Activated T-cell treated with anti-CD3 and anti-CD28 coated beads for 48 hours (primary cell): ENCODE results near the gene MON1A.

Experiments used
- DNase-seq: peaks from one replicate; pipeline ENCODE4 v3.0.0-alpha.2; 2020; ENCODE audit warnings: low read depth

Gene MON1A

DNA sequence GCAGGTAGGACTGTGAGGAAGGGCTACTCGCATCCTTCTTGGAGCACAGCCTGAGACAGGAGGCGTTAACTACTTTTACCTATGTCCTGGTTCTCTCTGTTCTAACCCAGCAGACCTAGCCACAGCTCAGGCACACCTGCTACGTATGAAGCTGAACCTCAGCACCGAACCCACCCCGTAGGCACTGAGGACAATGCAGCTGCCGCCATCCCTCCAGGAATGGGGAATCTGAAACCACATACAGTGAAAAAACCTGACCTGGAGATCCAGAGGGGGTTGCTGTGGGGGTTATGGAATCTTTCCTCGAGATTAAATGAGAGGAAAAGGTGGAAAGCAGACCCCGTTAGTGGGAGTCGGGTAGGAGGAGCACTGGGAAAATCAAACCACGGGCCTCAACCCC is 40.3 kb downstream of the MON1A start:
- DNase-seq, result no peak

DNA sequence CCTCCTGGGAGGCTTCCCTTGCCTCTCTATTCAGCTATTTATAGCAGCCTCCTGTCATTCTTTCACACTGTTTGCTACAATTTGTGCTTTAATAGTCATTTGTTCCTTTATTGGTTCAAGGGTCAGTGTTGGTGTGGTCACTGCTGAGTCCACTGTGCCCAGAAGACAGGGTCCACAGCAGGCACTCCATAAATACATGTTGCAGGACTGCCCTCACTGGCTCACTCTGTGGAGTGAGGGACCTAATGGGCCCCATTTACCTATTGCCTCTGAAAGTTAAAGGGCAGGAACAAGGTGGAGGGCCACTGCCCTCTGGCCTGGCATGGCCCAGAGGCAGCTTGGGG is 42.7 kb downstream of the MON1A start:
- no peak for DNase-seq

DNA sequence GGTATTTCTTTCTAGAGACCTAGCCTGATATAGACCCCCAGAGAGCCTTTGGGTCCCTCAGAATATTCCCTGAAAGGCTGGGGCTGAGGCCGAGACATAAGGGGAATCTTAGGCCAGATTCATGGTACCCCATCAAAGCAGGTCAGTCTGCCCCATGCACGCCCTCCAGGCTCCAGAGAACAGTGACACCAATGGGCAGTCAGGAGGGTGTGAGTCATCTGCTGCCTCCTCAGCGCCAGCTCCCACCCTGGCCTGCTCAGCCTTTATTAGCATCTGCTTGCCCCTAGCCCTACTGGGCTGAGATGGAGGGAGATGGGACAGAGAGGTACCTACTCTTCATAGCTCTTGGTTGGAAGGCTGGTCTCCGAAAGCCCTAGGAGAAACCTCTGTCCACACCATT is 45.6 kb downstream of the MON1A start:
- no peak for DNase-seq

DNA sequence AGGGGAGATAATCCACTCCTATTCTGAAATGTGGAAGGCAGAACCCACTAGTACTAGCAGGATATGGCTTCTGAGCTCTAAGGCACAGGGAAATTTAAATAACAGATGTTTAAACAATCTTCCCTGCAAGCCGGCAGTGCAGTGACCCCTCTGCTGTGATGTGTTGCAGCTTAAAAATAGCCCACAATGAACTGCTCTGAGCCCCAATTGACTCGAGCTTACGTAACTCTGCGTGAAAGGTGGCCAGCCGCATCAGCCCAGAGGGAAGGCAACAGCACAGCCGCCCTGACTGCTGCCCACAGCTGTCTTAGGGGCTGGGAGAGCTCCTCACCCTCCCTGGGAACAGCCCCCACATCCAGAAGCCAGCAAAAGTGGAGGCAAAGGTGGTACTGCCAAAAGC is 47.4 kb downstream of the MON1A start:
- DNase-seq, result no peak

DNA sequence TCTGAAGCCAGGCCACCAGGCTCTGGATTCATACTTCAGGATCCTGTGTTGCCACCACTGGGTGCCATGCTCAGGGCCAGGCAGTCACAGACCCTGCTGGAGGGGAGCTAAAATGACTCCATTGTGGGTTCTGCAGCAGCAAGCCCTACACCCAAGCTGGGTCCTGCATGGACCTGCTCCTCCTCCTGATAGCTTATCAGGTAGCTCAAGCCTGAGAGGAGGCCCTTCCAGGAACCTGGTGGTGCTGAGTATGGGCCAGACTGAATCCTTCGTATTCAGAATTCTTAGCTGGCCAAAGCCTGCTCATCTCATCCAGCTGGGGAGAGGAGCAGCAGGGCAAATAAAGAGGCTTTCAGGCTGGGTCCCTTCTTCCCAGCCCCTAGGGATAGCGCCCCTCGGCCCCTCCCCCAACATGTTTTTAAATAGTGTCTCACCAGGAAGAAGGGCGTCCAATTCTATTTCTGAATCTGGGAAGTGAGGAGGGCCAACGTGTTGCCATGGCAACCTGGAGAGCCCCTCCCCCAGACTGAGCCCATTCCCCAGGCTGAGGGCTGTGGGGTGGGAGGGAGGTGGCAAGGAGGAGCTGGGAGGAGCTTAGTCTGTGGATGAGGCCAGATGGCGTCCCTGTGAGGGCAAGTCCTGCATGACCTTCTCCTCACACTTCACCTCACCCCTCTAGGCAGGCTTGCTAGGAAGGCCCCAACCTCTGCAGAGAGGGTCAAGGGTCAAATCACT is 48.9 kb downstream of the MON1A start:
- DNase-seq, result no peak

DNA sequence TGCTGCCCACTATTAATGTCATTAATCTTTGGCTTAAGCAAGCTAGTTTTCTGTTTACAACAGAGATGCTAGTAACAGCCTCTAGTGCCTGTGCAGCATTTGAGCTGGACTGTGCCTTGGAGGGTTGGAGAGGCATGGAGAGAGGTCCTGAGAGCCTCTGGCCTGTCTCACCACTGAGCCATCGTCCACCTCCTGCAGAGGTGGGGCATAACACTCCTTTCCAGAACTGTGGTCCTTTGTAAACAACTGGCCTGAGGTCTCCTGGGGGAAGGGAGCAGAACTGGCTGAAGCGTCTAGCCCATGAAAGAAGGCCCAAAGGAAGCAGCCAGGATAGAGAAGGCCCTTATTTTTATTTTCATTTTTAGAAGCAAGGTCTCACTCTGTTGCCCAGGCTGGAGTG is 49.9 kb downstream of the MON1A start:
- no peak for DNase-seq

DNA sequence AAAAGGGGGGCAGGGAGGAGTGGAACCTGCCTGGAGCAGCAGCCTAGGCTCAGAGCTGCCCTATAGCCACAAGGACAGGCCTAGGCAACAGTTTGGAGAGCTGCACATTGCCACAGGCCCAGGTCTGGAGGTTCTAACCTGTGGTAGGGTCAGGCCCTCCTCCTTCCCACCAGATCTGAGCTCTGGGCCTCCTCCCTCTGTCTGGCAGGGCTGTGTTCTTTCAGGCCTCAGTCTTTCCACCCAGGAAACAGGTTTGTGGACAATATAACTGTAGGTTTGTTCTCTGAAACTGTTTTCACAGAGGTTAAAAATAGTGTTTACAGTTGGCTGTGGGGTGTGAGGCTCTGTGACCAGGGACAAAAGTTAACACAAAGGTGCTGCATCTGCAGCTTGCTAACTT is 50.9 kb downstream of the MON1A start:
- no peak for DNase-seq

DNA sequence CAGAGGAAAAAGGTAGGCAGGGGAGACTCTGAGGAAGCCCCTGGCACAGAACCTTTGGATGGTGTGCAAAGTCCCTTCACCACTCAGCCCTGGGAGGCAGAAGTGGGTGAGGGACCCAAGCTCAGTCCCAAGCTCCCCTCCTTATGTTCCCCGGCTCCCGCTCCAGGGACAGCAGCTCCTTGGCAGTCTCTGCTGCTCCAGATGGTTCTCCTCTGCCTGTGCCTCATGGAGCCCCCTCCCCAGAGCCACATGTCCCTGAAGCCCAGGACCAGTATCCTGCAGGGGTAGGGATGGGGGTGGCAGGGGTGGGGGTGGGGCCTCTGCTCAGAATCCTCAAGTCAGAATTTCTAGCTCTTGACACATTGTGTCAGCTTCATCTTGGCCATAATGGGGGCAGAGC is 51.9 kb downstream of the MON1A start:
- DNase-seq, result no peak

DNA sequence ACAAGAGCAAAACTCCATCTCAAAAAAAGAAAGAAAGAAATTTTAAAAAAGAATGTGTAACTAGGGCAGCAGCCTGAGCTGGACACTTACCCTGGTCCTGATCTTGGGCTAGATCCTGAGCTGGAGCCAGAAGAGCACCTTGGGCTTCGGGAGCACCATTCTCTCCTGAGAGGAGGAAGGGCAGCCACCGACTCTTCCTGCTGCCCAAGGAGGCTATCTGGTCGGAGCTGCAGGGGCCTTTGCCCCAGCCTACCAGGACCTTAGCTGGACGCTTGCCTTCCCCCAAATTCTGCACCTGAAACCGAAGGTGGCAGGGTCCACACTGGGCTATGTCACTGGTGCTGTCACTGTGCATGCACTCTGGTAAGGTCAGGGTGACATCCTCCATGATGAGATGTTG is 53.0 kb downstream of the MON1A start:
- no peak for DNase-seq

DNA sequence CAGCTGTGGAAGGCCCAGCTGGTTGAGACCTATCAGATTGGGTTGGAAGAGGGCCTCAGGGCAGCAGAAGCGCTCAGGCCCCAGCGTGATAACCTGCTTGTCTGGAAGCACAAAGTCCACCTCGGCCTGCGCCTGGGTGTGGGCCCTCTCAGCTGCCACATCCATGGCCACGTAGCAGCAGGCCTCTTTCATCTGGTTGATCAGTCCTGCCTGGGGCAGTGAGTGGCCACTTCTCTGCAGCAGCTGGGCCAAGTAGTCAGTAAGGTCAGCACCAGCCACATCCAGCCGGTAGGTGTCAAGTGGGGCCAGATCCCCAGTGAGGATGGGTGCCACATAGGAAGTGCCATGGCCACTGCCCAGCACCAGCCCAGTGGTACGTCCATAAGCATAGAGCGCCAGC is 56.0 kb downstream of the MON1A start:
- DNase-seq, result no peak

DNA sequence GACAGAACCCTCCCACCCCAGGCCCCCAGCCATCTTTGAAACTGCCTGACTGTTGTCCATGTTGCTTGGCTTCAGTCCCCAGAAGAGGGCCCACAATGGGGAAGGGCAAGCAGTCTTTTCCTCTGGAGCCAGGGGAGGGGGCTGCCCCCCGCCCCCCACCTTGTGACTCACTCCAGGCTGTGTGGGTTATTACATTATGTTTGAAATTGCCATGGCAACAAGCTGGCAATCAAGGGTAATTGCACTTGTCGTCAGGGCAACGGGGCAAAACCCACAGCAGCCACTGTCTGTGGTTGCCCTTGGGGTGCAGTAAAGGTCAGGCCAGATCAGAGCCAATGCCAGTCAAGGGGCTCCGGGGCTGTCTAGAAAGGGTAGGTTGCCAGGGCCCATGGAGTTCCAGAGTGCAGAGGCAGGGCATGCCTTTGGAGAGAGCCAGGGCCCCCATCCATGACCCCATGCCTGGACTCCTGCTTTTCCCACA is 56.8 kb downstream of the MON1A start:
- DNase-seq, result peak; percentile 20

DNA sequence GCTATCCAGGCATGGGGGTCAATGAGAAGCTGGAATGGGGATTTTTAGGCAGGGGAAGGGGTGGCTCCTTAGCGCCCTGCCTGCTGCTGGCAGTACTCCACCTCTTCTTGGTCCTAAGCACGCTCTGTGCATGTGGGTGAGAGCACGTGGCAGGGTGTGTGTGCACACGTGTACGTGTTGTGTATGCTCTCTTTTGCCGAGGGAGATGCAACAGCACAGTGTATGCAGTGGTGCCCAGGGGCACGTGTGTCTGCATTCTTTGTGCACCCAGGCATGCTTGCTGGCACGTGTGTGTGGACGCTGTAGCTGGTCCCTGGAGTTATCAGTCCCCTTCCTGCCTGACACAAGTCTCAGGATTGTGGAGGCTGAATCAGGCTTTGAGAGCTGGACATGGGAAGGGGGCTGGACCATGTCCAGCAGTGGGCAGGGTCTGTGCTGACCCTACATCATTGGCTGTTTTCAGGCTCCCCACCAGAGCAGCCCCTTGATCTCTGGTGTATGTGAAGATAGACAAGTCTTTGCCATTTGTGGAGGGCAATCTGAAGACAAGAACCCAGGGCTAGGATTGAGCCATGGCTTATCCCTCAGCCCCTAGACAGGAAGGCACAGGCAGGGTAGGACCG is 58.0 kb downstream of the MON1A start:
- no peak for DNase-seq

DNA sequence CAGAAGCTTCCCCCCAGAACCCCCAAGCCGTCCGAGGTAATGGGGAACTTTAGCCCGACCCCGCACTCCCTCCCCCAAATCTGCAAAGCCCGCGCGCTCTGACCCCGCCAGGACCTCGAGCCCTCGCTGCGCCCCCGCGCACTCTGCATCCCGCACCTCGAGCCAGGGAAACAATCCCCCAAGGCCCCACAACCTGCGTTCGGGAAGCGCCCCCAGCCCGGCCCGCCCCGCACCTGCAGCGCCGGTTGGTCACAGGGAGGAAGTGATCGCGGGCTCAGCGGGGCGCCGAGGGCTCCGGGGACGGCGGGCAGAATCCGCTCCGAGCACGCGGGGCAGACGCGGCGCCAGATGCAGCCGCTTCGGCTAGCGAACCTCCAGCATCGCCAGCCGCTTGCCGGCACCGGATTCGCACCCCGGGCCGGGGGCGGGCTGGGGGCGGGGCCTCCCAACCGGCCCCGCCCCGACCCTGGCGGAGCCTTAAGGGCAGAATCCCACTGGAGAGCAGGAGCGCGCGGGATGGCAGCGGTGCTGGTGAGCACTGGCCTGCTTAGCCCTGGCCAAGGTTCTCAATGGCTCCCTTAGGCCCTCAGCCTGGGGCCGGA is 60.0 kb downstream of the MON1A start, which contains the start of gene CAMKV:
Gene CAMKV (minus strand): TSS at position 382 of the 602 bp plus-strand sequence. CDS start 7,518 bp downstream, outside the sequence.
- DNase-seq, result peak; percentile 45

DNA sequence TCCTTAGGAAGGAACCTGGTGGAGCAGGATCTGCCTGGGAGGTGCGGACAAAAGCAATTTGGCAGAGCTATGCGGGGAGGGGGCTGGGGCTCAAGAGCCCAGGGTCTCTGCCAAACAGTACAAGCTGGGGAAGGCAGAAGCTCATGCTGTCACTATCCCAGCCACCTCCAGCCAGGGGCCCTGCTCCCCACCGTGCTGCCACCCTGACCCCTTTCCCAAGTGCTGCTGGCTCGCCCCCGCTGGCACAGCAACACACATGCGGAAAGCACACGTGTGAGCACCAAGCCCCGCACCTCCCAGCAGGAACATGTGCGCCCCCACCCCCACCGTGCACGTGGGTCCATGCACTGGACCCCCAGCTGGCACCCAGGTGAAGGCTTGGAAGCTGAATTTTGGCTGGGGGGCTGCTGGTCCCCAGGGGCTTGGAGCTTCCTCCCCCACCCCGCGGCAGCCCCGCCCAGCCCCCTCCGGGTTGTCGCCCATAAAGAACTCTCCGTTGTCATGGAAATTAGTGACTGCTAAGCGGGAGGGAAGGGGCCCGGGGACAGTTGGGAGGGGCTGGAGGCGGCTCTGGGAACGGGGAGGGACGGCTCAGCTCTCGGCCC is 60.6 kb downstream of the MON1A start:
- DNase-seq, result no peak

DNA sequence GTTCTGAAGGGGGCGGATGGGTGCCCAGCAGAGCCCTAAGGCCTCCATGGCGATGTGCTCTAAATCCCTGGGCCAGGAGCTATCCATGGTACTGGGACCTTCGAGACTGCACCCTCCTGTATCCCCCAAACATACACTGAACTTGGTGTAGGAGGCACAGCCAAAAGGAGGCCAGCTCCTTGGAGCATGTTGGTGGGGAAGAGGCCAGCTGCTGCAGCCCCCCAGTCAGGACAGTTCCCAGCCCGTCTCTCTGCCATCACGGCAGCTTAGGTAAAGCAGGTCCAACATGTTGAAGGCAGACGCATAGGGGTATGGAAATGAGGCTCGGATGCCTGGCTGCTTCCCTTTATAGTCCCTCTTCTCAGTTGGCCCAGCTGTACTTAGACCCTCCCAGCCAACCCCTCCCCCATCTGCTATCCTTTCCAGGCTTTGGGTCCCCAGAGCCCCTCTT is 61.7 kb downstream of the MON1A start:
- no peak for DNase-seq

DNA sequence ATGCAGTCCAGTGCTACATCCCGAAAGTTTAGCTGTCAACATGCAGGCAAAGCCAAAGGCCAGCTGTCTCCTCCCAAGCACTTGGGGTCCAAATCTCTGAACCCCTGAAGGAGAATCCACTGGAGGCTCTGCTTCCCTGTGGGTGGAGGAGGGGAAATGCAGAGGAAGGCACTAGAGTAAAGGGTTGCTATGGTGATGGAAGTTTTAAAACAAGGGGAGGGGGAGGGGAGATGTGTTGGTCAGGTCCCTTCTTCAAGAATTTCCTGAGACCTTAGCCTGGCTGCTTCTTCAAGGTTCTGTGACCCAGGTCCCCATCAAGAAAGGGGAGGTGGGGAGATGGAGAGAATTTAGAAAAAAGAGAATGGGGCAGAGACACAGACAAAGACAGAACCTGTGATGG is 62.2 kb downstream of the MON1A start:
- no peak for DNase-seq

DNA sequence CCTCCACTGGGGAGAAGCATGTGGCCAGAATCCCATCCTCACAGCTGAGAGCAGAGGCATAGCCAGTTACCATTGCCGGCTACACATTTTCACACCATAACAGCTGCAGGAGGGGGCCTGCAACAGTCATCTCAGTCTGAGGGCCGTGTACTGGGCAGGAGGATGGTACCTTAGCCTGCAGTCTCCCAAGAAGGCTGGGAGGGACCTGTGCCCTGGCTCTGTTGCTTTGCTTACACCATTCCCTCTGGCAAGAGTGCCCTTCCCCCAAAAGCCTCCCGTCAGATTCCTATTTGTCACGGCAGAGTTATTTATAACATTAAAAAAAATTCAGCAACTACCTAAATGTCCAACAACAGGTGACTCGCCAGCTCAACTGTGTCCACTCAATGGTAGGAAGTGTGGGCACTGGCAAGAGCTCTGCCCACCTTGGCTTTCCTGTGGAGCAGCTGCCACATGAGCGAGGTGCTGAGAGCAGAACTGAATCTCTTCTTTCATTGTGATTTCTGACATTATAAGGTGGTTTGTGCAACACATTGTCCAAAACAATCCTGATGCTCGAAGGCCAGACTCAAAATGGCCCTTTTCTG is 64.3 kb downstream of the MON1A start:
- no peak for DNase-seq

DNA sequence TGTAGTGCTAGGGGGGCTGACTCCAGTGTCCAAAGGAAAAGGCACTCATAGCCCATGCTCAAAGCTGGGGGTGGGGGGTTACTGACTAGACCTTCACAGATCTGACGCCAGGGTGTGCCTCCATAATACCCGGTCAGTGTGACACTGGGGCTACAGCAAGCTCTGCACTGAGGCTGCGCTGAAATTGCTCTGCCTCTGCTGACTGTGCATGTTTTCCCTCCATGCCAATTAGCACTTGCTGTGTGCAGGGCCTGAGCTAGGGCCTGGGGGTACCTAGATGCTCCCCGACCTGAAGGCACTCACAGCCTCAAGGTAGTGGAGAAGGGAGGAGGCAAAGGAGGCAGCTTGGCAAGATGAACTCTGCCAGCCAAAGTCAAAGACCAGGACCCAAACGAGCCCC is 65.1 kb downstream of the MON1A start:
- DNase-seq, result no peak

DNA sequence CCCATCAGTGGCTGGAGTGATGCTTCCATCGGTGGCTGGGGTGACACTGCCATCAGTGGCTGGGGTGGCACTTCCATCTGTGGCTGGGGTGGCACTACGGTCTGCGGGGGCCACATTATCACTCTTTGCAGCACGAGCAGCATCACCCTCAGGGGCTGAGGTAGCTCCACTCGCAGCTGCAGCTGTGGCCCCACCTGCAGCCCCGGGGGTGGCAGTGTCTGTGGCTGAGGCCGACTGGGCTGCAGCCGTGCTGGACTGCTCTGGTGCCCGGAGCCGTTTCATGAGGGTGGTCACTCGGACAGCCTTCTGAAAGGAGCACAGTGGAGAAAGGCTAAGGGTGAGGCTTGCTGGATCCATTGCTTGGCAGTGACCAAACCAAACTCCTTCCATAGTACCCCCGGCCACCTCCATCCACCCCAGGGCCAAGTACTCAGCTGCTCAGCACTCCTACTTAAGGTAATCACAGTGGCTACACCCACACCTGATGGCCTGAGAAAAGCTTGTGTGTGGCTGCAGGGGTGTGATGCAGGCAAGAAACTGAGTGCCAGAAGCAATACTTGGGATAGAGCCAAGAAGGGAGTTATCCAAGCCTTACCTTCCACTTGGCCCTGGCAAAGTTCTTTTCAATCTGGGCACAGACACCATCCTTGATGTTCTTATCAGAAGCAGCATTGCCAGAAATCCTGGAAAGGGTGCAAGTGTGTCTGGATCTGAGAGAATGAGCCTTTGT is 69.9 kb downstream of the MON1A start:
- DNase-seq, result no peak
